ENCODE results near the gene RYR1. TPM values are rescaled to one million over a fixed set of nuclear protein-coding genes. Genes with fewer than 3 reads are reported as not detected.

Gene RYR1
- total and polyA plus RNA-seq, 2 donors from 2014 or later, result 0.69 to 2.8 TPM

GRCh38 chr19:38505958-38506357, 72.5 kb downstream of the RYR1 start:
- H3K27me3 ChIP-seq (ENCODE audit: control insufficient read depth, insufficient read depth, low read length), result no peaks in the 10 kb centered on the region
- no peaks in the 10 kb centered on the region for H3K36me3 ChIP-seq (ENCODE audit: control insufficient read depth in 2 of 3, insufficient read depth in 3 of 3, low read length in 3 of 3)
- H3K9ac ChIP-seq (ENCODE audit: low read length in 3 of 3), result no peak overlapping the region
- TF ChIP-seq CTCF (IDR thresholded peaks at IDR 0.05; ENCODE audit: borderline replicate concordance, extremely low read depth, insufficient read depth), result no peak
- DNase-seq (no peak), FAIRE-seq (no peak)
- no peak overlapping the region for H3K27ac ChIP-seq (ENCODE audit: low read depth in 2 of 2, low read length in 2 of 2)
- H3K4me1 ChIP-seq (ENCODE audit: control insufficient read depth in 2 of 3, insufficient read depth in 2 of 3, low read depth in 1 of 3, low read length in 3 of 3), result no peaks in the 10 kb centered on the region
- no peak overlapping the region for H3K4me3 ChIP-seq (ENCODE audit: low read length in 3 of 3)
- no peaks in the 10 kb centered on the region for H3K9me3 ChIP-seq (ENCODE audit: control insufficient read depth in 2 of 3, insufficient read depth in 1 of 3, low read length in 3 of 3)
- intact Hi-C loops (cut with DNase I), result no loop called here

- H3K27ac ChIP-seq (ENCODE audit: low read depth in 2 of 2, low read length in 2 of 2), result no peak overlapping the region
- FAIRE-seq, result no peak
- no peaks in the 10 kb centered on the region for H3K4me1 ChIP-seq (ENCODE audit: control insufficient read depth in 2 of 3, insufficient read depth in 2 of 3, low read depth in 1 of 3, low read length in 3 of 3)
- no peaks in the 10 kb centered on the region for H3K9me3 ChIP-seq (ENCODE audit: control insufficient read depth in 2 of 3, insufficient read depth in 1 of 3, low read length in 3 of 3)
- H3K9ac ChIP-seq (ENCODE audit: low read length in 3 of 3), result no peak overlapping the region
- intact Hi-C loops (cut with DNase I), result no loop called here
- TF ChIP-seq CTCF (IDR thresholded peaks at IDR 0.05; ENCODE audit: borderline replicate concordance, extremely low read depth, insufficient read depth), result no peak
- DNase-seq, result no peak
- H3K4me3 ChIP-seq (ENCODE audit: low read length in 3 of 3), result no peak overlapping the region
- no peaks in the 10 kb centered on the region for H3K27me3 ChIP-seq (ENCODE audit: control insufficient read depth, insufficient read depth, low read length)
- H3K36me3 ChIP-seq (ENCODE audit: control insufficient read depth in 2 of 3, insufficient read depth in 3 of 3, low read length in 3 of 3), result no peaks in the 10 kb centered on the region
Measured at GRCh38 chr19:38506375-38506722, 72.9 kb downstream of the RYR1 start.

- no peaks in the 10 kb centered on the region for H3K27me3 ChIP-seq (ENCODE audit: control insufficient read depth, insufficient read depth, low read length)
- no peak for TF ChIP-seq CTCF (IDR thresholded peaks at IDR 0.05; ENCODE audit: borderline replicate concordance, extremely low read depth, insufficient read depth)
- no peak overlapping the region for H3K4me3 ChIP-seq (ENCODE audit: low read length in 3 of 3)
- H3K27ac ChIP-seq (ENCODE audit: low read depth in 2 of 2, low read length in 2 of 2), result no peak overlapping the region
- no peaks in the 10 kb centered on the region for H3K9me3 ChIP-seq (ENCODE audit: control insufficient read depth in 2 of 3, insufficient read depth in 1 of 3, low read length in 3 of 3)
- peak; percentile 68 to 89 (median 87) for DNase-seq
- H3K9ac ChIP-seq (ENCODE audit: low read length in 3 of 3), result no peak overlapping the region
- intact Hi-C loops (cut with DNase I), result no loop called here
- no peaks in the 10 kb centered on the region for H3K36me3 ChIP-seq (ENCODE audit: control insufficient read depth in 2 of 3, insufficient read depth in 3 of 3, low read length in 3 of 3)
- H3K4me1 ChIP-seq (ENCODE audit: control insufficient read depth in 2 of 3, insufficient read depth in 2 of 3, low read depth in 1 of 3, low read length in 3 of 3), result no peaks in the 10 kb centered on the region
- no peak for FAIRE-seq
Measured at GRCh38 chr19:38506723-38507550, 73.4 kb downstream of the RYR1 start.
